Aorta (tissue), 5 donors: ENCODE measurements around the gene TUBGCP2. TPM values are rescaled to one million over a fixed set of nuclear protein-coding genes. Genes with fewer than 3 reads are reported as not detected.

Experiments
- ATAC-seq: fragments of 200-7000 bp; cut with Tn5 transposase; one replicate; pipeline ENCODE4 v1.9.1; 2022; ENCODE audit warnings: moderate library complexity; ENCODE audit not compliant: low FRiP score
- DNase-seq, 2 donors: peaks; one replicate each; pipeline ENCODE4 v3.0.0-alpha.2; 2020
- H3K27ac ChIP-seq, 2 donors: one replicate each; pipeline ENCODE4 v1.5.1; 2013; ENCODE audit warnings: low read length in 2 of 2, mild to moderate bottlenecking in 2 of 2, moderate library complexity in 2 of 2, control low read depth in 1 of 2, inconsistent platforms in 1 of 2, low read depth in 1 of 2
- H3K27me3 ChIP-seq, 2 donors: one replicate each; pipeline ENCODE4 v1.6.1; 2013; ENCODE audit warnings: control low read depth in 1 of 2, low read length in 1 of 2, mild to moderate bottlenecking in 1 of 2, moderate library complexity in 1 of 2; ENCODE audit not compliant: insufficient read depth in 2 of 2, control insufficient read depth in 1 of 2
- H3K36me3 ChIP-seq, 2 donors: one replicate each; pipeline ENCODE4 v1.6.1; 2013; ENCODE audit warnings: control low read depth in 1 of 2, low read length in 1 of 2, mild to moderate bottlenecking in 1 of 2; ENCODE audit not compliant: insufficient read depth in 2 of 2, control insufficient read depth in 1 of 2
- H3K4me1 ChIP-seq, 2 donors: one replicate each; pipeline ENCODE4 v1.6.1; 2013; ENCODE audit warnings: low read length in 2 of 2, control low read depth in 1 of 2, mild to moderate bottlenecking in 1 of 2, moderate library complexity in 1 of 2; ENCODE audit not compliant: insufficient read depth in 2 of 2, control insufficient read depth in 1 of 2
- H3K4me3 ChIP-seq, 2 donors: one replicate each; pipeline ENCODE4 v1.5.1; 2013; ENCODE audit warnings: low read length in 2 of 2, control low read depth in 1 of 2, mild to moderate bottlenecking in 1 of 2
- H3K9me3 ChIP-seq: one replicate; pipeline ENCODE4 v1.6.1; 2013; ENCODE audit warnings: mild to moderate bottlenecking, low read length; ENCODE audit not compliant: control insufficient read depth
- WGBS, 2 donors: extraction: QIAGEN DNeasy Blood & Tissue Kit; methylation state at CpG; one replicate each; pipeline ENCODE4 v1.1.7; 2013; 5-methylcytosine and 5-hydroxymethylcytosine counted together
- intact Hi-C, 2 donors: fragments of 100-400 bp; cut with DNase I; formaldehyde crosslinking; loops; one replicate each; pipeline versions ENCODE4 v1.14.2 to v1.15.0; 2022
- polyA plus RNA-seq, 2 donors: library from polyadenylated mRNA; stranded (reverse); fragments of 200-250 nt; gene quantifications; one replicate each; pipeline ENCODE4 v1.2.3, GENCODE V29; 2013
- total RNA-seq, 2 donors: library from RNA; stranded (reverse); fragmentation: NEBNext Ultra II Directional; extraction: Animal tissue kit (Norgen Biotek cat#: 25700); gene quantifications; one replicate each; pipeline ENCODE4 v1.2.1, GENCODE V29; 2021
- donor health status: healthy with polysubstance abuse.
- donor health status: Bipolar disorder and iron deficiency.
- donor health status: DM: no; HTN: no; CAD: no.
- donor health status: DM: no; HTN: no; CAD: no.
- donor health status: DM: yes; HTN: yes; CAD: no.

TUBGCP2 gene
- total and polyA plus RNA-seq, 4 donors: 11.3 to 194 (median 44.6) TPM

DNA sequence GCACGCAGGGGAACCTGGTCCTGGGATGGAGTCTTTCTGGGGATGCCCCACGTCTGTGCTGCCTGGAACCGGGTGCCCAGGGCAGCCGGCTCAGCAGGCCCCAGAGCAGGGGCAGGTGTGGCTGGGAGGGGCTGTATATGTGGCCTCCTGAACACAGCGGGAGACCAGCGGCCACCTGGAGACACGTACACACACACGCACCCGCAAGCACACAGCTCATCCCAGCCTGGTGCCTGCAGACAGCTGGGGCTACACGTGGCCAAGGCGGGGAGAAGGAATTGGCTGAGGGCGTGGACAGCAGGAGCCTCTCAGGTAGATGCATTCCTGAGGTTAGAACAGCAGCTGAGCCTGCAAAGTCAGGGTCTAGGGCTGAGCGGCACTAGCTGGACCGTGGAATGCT lies 46.0 kb downstream of the TUBGCP2 start:
- no peak overlapping the region for H3K27ac ChIP-seq
- DNase-seq (no peak), ATAC-seq (no peak)
- H3K9me3 ChIP-seq: no peaks in the 10 kb centered on the region
- WGBS, 2 donors: 93 to 96% methylated on average over 14 of the region's 14 CpGs
- intact Hi-C loops: loop anchor here in 1 of 2 donors (2.0 kb wide), 1 partner anchor 46 kb away; the partner anchor contains the start of genes TUBGCP2 and ZNF511
- no peak overlapping the region for H3K4me3 ChIP-seq
- no peaks in the 10 kb centered on the region for H3K27me3 ChIP-seq
- no peaks in the 10 kb centered on the region for H3K4me1 ChIP-seq
- no peaks in the 10 kb centered on the region for H3K36me3 ChIP-seq

DNA sequence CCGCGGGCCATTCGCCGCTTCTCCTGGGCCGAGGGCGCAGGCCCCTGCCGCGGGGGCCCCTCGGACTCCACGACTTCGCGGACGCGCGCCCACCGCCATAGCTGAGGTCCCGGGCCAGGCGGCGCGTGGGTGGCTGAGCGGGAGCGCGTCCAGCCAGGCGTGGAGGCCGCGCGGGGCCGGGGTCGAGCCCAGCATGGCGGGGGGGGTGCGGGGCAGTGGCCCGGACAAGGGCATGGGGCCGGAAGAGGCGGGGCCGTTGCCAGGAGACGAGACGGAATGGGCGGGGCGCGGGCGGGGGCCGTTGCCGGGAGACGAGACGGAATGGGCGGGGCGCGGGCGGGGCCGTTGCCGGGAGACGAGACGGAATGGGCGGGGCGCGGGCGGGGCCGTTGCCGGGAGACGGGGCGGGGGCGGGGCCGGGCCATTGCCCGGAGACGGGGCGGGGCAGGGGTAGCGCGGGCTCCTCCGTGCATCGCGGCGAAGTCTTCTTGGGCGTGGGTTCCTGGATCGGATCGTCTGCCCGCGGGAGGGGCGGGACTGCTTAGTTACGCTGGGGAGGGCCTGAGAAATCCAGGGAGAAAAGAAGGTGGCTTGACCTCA lies 46.8 kb downstream of the TUBGCP2 start:
- H3K27ac ChIP-seq: no peak overlapping the region
- no peaks in the 10 kb centered on the region for H3K4me1 ChIP-seq
- intact Hi-C loops: loop anchor here in 1 of 2 donors (2.0 kb wide), 1 partner anchor 47 kb away; the partner anchor contains the start of genes TUBGCP2 and ZNF511
- H3K9me3 ChIP-seq: no peaks in the 10 kb centered on the region
- no peaks in the 10 kb centered on the region for H3K36me3 ChIP-seq
- DNase-seq: peak; percentile 95 to 97
- peak; percentile 82 for ATAC-seq
- H3K4me3 ChIP-seq: peak overlapping the region; percentile 32 to 66
- WGBS, 2 donors: 1 to 2% methylated on average over 45 to 79 of the region's 79 CpGs
- no peaks in the 10 kb centered on the region for H3K27me3 ChIP-seq

DNA sequence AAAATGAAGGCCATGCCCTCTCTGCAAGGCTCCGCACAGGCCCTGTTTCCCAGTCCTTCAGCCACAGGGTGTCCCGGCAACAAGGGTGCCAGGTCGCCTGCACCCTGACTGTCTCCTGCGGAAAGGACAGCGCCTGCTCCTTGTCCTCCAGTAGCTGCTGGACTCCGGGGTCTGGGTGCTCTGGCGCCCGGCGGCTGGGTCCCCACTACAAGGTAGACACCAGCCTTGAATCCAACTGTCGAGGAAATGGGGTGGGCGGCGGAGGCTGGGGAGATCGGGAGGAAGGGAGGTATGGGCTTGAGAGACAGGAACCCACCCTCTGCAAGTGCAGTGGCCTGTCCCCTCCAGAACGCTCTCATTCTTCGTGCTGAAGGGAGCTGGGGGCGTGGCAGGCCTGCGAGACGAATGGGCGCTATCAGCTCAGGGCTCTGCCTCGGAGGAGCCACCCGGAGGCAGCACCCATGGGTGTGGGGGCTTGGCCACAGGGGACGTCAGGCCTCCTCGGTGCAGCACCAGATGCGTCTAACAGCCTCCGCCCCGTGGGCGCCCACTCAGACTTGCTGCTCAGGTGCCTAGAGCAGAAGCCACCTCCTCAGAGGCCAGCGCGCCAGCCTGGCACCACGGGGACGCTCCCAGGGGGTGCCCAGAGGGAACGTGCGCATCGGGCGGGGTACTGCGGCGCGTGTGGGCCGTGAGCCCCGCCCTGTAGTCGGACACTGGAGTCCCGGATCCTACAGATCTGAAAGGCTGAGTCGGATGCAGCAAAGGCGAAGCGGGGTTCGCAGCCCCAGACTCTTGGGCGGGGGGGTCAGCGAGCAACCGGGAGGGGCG lies 47.6 kb downstream of the TUBGCP2 start:
- intact Hi-C loops: no loop called here
- 21 to 25% methylated on average over 41 to 50 of the region's 50 CpGs for WGBS, 2 donors
- Histone ChIP-seq H3K4me3 (peak overlapping the region; percentile 32 to 66), H3K9me3 (no peaks in the 10 kb centered on the region), H3K4me1 (no peaks in the 10 kb centered on the region), H3K36me3 (no peaks in the 10 kb centered on the region), H3K27ac (no peak overlapping the region), H3K27me3 (no peaks in the 10 kb centered on the region)
- peak; percentile 80 to 88 for DNase-seq
- ATAC-seq: peak; percentile 57

DNA sequence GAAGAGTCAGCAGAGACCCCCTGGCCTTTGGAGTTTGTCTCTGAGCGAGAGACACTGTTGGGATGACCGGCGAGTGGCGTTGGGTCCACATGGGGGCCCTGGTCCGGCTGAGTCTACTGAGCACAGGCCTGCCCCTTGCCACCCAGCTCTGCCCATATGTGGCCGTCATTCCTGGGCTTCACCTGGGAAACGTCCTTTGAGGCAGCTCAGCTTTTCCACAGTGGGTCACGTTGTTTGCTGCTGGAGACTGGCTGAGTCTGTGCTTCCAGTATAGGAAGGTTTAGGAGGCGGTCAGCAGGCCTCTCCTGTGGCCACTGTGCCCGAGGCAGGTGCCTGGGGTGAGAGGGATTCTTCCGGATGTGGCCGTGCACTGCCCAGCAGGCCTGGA lies 49.1 kb downstream of the TUBGCP2 start:
- H3K4me3 ChIP-seq: no peak overlapping the region
- H3K4me1 ChIP-seq: no peaks in the 10 kb centered on the region
- intact Hi-C loops: no loop called here
- ATAC-seq (no peak), DNase-seq (no peak)
- H3K36me3 ChIP-seq: no peaks in the 10 kb centered on the region
- no peaks in the 10 kb centered on the region for H3K27me3 ChIP-seq
- WGBS, 2 donors: 82% methylated on average over 12 of the region's 12 CpGs
- no peak overlapping the region for H3K27ac ChIP-seq
- no peaks in the 10 kb centered on the region for H3K9me3 ChIP-seq

DNA sequence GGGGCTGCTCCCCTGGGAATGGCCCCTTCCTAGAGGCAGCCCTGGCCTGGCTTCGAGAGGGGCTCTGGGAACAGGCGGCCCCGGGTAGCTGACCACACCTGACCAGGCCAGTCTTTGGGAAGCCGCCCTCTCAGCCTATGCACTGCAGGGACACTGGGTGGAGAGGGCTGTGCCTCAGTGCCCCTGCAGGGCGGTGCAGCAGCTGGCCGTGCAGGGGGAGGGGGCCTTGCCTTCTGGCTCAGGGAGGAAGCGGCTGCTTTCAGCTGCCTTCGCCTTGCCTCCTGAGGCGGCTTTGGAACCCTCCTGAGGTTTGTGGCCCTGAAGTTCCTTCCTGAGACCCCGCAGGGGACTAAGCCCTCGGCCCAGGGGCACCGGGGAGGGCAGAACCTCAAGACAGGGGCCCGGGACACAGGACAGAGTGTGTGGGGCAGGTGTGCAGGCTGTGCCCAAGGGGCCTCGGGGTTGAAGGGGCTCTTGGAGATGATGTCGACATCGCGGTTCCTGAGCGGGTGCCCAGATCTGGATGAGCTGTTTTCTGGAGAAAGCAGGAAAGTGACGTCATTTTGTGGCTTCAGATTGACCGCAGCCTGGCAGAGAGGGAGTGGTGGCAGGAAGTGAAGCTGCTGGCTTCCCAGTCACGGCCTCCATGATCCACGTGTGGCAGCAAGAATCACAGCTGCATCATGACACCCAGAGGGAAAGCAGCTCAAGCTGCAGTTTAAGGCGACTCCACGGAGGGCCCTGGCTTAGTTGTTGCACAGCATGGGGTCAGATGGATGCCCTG lies 49.7 kb downstream of the TUBGCP2 start:
- Histone ChIP-seq H3K4me3 (no peak overlapping the region), H3K27ac (no peak overlapping the region), H3K4me1 (no peaks in the 10 kb centered on the region), H3K9me3 (no peaks in the 10 kb centered on the region), H3K36me3 (no peaks in the 10 kb centered on the region), H3K27me3 (no peaks in the 10 kb centered on the region)
- ATAC-seq (peak; percentile 57), DNase-seq (peak; percentile 92 to 95)
- WGBS, 2 donors: 62 to 69% methylated on average over 24 of the region's 24 CpGs
- intact Hi-C loops: no loop called here

DNA sequence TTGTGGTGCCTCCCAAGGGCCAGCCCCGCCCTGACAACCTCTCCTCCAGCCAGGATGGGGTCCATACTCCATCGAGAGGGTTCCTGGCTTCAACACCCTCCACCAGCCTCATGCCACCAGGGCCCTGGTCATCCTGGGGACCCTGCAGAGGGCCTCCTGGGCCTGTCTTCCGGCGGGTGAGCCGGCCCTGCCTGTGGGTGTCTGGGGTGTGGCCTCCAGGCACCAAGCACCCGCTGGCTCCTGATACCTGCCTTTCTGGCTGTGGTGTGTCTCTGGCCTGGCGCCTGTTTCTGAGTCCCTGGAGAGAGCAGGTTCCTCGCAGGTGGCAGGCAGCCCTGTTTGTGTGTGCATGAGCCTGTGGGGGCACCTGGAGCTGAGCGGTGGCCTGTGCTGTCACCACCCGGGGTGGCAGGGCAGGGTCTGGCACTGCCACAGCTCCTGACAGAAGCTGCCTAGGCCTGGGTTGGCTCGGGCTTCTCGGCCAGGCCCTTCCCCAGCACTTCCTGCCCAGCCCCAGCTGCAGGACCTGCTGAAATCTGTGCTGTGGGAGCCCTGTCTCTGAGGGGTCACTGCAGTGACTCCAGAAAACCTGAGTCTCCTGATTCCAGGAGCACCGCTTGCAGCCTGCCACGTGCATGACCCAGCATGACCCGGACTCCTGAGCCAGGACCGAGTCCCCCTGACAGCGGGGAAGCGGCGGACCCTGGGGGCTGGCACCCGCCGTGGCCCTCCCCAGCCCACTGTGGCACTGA lies 50.4 kb downstream of the TUBGCP2 start:
- DNase-seq: no peak
- H3K9me3 ChIP-seq: no peaks in the 10 kb centered on the region
- H3K27me3 ChIP-seq: no peaks in the 10 kb centered on the region
- no peaks in the 10 kb centered on the region for H3K36me3 ChIP-seq
- no peak for ATAC-seq
- intact Hi-C loops: no loop called here
- H3K4me3 ChIP-seq: no peak overlapping the region
- H3K27ac ChIP-seq: no peak overlapping the region
- no peaks in the 10 kb centered on the region for H3K4me1 ChIP-seq
- 79 to 82% methylated on average over 21 of the region's 21 CpGs for WGBS, 2 donors

- H3K4me1 ChIP-seq: no peaks in the 10 kb centered on the region
- H3K4me3 ChIP-seq: no peak overlapping the region
- 4 to 5% methylated on average over 25 to 27 of the region's 27 CpGs for WGBS, 2 donors
- intact Hi-C loops: no loop called here
- ATAC-seq (no peak), DNase-seq (peak; percentile 86 to 87)
- H3K27ac ChIP-seq: no peak overlapping the region
- no peaks in the 10 kb centered on the region for H3K36me3 ChIP-seq
- no peaks in the 10 kb centered on the region for H3K27me3 ChIP-seq
- H3K9me3 ChIP-seq: no peaks in the 10 kb centered on the region
Measured at GRCh38 chr10:133257489-133258065, 51.1 kb downstream of the TUBGCP2 start.

- no peak for ATAC-seq
- no peaks in the 10 kb centered on the region for H3K27me3 ChIP-seq
- H3K36me3 ChIP-seq: no peaks in the 10 kb centered on the region
- H3K4me3 ChIP-seq: no peak overlapping the region
- H3K9me3 ChIP-seq: no peaks in the 10 kb centered on the region
- intact Hi-C loops: no loop called here
- WGBS, 2 donors: 83 to 89% methylated on average over 15 of the region's 15 CpGs
- H3K4me1 ChIP-seq: no peaks in the 10 kb centered on the region
- no peak overlapping the region for H3K27ac ChIP-seq
- DNase-seq: no peak
Measured at GRCh38 chr10:133255323-133255722, 53.3 kb downstream of the TUBGCP2 start.
